ENCODE data around the gene DBN1. TPM values are rescaled to one million over a fixed set of nuclear protein-coding genes. Genes with fewer than 3 reads are reported as not detected.

Gene DBN1
- total and polyA plus RNA-seq, 2 donors (not counting 1 experiment from before 2014, with no cell fraction given), result 96.4 to 138 TPM

- H4K20me1 ChIP-seq (ENCODE audit: control insufficient read depth, extremely low read depth, insufficient read depth, low read length), result no peaks in the 10 kb centered on the region
- TF ChIP-seq EZH2 (IDR thresholded peaks at IDR 0.05; ENCODE audit: low read length, missing control alignments), result no peak
- TF ChIP-seq, protein P1, sequence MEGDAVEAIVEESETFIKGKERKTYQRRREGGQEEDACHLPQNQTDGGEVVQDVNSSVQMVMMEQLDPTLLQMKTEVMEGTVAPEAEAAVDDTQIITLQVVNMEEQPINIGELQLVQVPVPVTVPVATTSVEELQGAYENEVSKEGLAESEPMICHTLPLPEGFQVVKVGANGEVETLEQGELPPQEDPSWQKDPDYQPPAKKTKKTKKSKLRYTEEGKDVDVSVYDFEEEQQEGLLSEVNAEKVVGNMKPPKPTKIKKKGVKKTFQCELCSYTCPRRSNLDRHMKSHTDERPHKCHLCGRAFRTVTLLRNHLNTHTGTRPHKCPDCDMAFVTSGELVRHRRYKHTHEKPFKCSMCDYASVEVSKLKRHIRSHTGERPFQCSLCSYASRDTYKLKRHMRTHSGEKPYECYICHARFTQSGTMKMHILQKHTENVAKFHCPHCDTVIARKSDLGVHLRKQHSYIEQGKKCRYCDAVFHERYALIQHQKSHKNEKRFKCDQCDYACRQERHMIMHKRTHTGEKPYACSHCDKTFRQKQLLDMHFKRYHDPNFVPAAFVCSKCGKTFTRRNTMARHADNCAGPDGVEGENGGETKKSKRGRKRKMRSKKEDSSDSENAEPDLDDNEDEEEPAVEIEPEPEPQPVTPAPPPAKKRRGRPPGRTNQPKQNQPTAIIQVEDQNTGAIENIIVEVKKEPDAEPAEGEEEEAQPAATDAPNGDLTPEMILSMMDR (conservative IDR thresholded peaks at IDR 0.05 in 1 of 2, IDR thresholded peaks at IDR 0.05 in 1 of 2; ENCODE audit: low read depth in 1 of 2, low read length in 2 of 2), result no peak
- no peak overlapping the region for H2AFZ ChIP-seq (ENCODE audit: low read length)
- H3K27ac ChIP-seq (ENCODE audit: insufficient read depth, low read length), result no peak overlapping the region
- H3K4me1 ChIP-seq (ENCODE audit: control insufficient read depth, extremely low read depth, insufficient read depth, low read length), result peaks cover 12% of the 10 kb centered on the region
- H3K36me3 ChIP-seq (ENCODE audit: control insufficient read depth, insufficient read depth, low read length), result peaks cover 29% of the 10 kb centered on the region
- H3K9me3 ChIP-seq (ENCODE audit: control insufficient read depth, insufficient read depth, low read depth, low read length), result no peaks in the 10 kb centered on the region
- peaks cover 21% of the 10 kb centered on the region for H3K79me2 ChIP-seq (ENCODE audit: control insufficient read depth, insufficient read depth, low read length)
- H3K27me3 ChIP-seq (ENCODE audit: control insufficient read depth, insufficient read depth, low read length), result no peaks in the 10 kb centered on the region
- no peak overlapping the region for H3K4me2 ChIP-seq (ENCODE audit: extremely low read depth, insufficient read depth, low read length)
- H3K9ac ChIP-seq (ENCODE audit: insufficient read depth, low read length), result no peak overlapping the region
- H3K4me3 ChIP-seq (replicated peaks in 1 of 4; ENCODE audit: control extremely low read depth in 1 of 4, insufficient read depth in 1 of 4, low read depth in 3 of 4, low read length in 4 of 4), result no peak overlapping the region
- DNase-seq (ENCODE audit: low read depth in 2 of 2), result no peak
These were observed 43.1 kb downstream of the DBN1 start for GRCh38 chr5:177430140-177430951.

- TF ChIP-seq, protein P1 (conservative IDR thresholded peaks at IDR 0.05 in 1 of 2, IDR thresholded peaks at IDR 0.05 in 1 of 2; ENCODE audit: low read depth in 1 of 2, low read length in 2 of 2), result no peak
- TF ChIP-seq EZH2 (IDR thresholded peaks at IDR 0.05; ENCODE audit: low read length, missing control alignments), result no peak
- no peak overlapping the region for H2AFZ ChIP-seq (ENCODE audit: low read length)
- H3K36me3 ChIP-seq (ENCODE audit: control insufficient read depth, insufficient read depth, low read length), result peaks cover 26% of the 10 kb centered on the region
- no peak overlapping the region for H3K4me3 ChIP-seq (replicated peaks in 1 of 4; ENCODE audit: control extremely low read depth in 1 of 4, insufficient read depth in 1 of 4, low read depth in 3 of 4, low read length in 4 of 4)
- DNase-seq (ENCODE audit: low read depth in 2 of 2), result no peak
- H4K20me1 ChIP-seq (ENCODE audit: control insufficient read depth, extremely low read depth, insufficient read depth, low read length), result no peaks in the 10 kb centered on the region
- no peak overlapping the region for H3K4me2 ChIP-seq (ENCODE audit: extremely low read depth, insufficient read depth, low read length)
- peaks cover 12% of the 10 kb centered on the region for H3K4me1 ChIP-seq (ENCODE audit: control insufficient read depth, extremely low read depth, insufficient read depth, low read length)
- H3K9me3 ChIP-seq (ENCODE audit: control insufficient read depth, insufficient read depth, low read depth, low read length), result no peaks in the 10 kb centered on the region
- H3K27ac ChIP-seq (ENCODE audit: insufficient read depth, low read length), result no peak overlapping the region
- H3K9ac ChIP-seq (ENCODE audit: insufficient read depth, low read length), result no peak overlapping the region
- peaks cover 21% of the 10 kb centered on the region for H3K79me2 ChIP-seq (ENCODE audit: control insufficient read depth, insufficient read depth, low read length)
- no peaks in the 10 kb centered on the region for H3K27me3 ChIP-seq (ENCODE audit: control insufficient read depth, insufficient read depth, low read length)
These were observed 44.0 kb downstream of the DBN1 start for GRCh38 chr5:177429248-177430040.

DNA sequence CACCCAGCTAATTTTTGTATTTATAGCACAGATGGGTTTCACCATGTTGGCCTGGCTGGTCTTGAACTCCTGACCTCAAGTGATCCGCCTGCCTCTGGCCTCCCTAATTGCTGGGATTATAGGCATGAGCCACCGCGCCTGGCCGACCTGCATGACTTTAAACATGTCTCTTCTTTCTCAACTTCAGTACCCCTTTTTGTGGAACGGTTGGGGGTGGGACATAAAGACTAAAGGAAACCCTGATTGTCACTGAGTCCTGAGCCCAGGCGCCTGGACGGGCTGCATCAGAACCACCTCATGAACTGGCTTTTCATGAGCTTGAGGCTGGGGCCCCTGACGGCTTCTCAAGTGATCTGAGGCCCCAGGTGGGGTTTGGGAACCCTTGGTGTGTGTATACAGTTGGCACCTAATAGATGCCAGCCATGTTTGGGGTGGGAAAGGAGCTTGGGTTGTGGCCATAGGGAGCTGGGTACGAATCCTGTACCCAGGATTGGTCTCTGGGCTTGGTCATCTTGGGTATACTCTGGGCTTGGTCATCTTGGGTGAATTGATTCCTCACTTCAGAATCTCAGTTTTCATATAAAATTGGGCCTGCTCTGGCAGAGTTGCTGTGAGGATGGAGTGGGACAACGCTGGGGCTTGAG is 44.7 kb downstream of the DBN1 start:
- H3K79me2 ChIP-seq (ENCODE audit: control insufficient read depth, insufficient read depth, low read length), result peaks cover 21% of the 10 kb centered on the region
- no peak overlapping the region for H3K4me2 ChIP-seq (ENCODE audit: extremely low read depth, insufficient read depth, low read length)
- no peak for DNase-seq (ENCODE audit: low read depth in 2 of 2)
- TF ChIP-seq EZH2 (IDR thresholded peaks at IDR 0.05; ENCODE audit: low read length, missing control alignments), result no peak
- TF ChIP-seq, protein P1 (conservative IDR thresholded peaks at IDR 0.05 in 1 of 2, IDR thresholded peaks at IDR 0.05 in 1 of 2; ENCODE audit: low read depth in 1 of 2, low read length in 2 of 2), result no peak
- H3K27me3 ChIP-seq (ENCODE audit: control insufficient read depth, insufficient read depth, low read length), result no peaks in the 10 kb centered on the region
- peaks cover 21% of the 10 kb centered on the region for H3K36me3 ChIP-seq (ENCODE audit: control insufficient read depth, insufficient read depth, low read length)
- H3K4me1 ChIP-seq (ENCODE audit: control insufficient read depth, extremely low read depth, insufficient read depth, low read length), result peaks cover 12% of the 10 kb centered on the region
- no peak overlapping the region for H2AFZ ChIP-seq (ENCODE audit: low read length)
- H3K9ac ChIP-seq (ENCODE audit: insufficient read depth, low read length), result no peak overlapping the region
- no peak overlapping the region for H3K27ac ChIP-seq (ENCODE audit: insufficient read depth, low read length)
- H3K4me3 ChIP-seq (replicated peaks in 1 of 4; ENCODE audit: control extremely low read depth in 1 of 4, insufficient read depth in 1 of 4, low read depth in 3 of 4, low read length in 4 of 4), result no peak overlapping the region
- H3K9me3 ChIP-seq (ENCODE audit: control insufficient read depth, insufficient read depth, low read depth, low read length), result no peaks in the 10 kb centered on the region
- H4K20me1 ChIP-seq (ENCODE audit: control insufficient read depth, extremely low read depth, insufficient read depth, low read length), result no peaks in the 10 kb centered on the region

All from fibroblast of lung (primary cell).